GM12875 (cell line): ENCODE results near the gene LBX1.

Source experiments
- H3K4me3 ChIP-seq: one replicate; pipeline ENCODE4 v1.5.1; 2011; ENCODE audit warnings: low read depth, low read length, control low read depth
- TF ChIP-seq, protein P1 (sequence below): IDR thresholded peaks from 2 replicates; pipeline ENCODE4 v1.5.1; 2011; ENCODE audit warnings: low read depth, mild to moderate bottlenecking, control low read depth, inconsistent platforms, low read length, moderate library complexity, borderline replicate concordance; ENCODE audit not compliant: insufficient read depth

The LBX1 gene

DNA sequence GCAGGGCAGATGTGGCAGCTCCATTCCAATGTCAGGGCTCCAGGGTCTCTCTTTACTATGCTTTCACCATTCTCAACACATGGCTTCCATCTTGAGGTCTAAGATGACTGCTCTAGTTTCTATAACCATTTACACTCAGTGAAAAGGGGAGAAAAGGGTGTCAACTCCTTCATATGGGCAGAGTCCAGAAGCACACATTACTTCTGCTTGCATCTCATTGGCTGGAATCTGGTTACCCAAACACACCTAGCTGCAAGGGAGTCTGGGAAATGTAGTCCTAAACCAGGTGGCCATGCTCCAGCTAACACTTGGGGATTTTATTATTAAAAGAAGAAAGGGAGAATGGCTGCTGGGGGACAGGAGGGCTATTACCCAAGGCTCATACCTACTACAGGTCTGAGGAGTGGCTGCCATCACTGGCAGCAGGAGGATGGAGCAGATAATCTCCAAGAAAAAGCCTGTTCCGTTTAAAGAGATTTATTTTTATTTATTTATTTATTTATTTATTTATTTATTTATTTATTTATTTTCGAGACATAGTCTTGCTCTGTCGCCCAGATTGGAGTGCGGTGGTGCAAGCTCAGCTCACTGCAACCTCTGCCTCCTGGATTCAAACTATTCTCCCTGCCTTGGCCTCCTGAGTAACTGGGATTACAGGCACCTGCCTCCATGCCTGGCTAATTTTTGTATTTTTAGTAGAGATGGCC is 29.1 kb upstream of the LBX1 start:
- TF ChIP-seq, protein P1, sequence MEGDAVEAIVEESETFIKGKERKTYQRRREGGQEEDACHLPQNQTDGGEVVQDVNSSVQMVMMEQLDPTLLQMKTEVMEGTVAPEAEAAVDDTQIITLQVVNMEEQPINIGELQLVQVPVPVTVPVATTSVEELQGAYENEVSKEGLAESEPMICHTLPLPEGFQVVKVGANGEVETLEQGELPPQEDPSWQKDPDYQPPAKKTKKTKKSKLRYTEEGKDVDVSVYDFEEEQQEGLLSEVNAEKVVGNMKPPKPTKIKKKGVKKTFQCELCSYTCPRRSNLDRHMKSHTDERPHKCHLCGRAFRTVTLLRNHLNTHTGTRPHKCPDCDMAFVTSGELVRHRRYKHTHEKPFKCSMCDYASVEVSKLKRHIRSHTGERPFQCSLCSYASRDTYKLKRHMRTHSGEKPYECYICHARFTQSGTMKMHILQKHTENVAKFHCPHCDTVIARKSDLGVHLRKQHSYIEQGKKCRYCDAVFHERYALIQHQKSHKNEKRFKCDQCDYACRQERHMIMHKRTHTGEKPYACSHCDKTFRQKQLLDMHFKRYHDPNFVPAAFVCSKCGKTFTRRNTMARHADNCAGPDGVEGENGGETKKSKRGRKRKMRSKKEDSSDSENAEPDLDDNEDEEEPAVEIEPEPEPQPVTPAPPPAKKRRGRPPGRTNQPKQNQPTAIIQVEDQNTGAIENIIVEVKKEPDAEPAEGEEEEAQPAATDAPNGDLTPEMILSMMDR = no peak
- H3K4me3 ChIP-seq = no peak overlapping the region

DNA sequence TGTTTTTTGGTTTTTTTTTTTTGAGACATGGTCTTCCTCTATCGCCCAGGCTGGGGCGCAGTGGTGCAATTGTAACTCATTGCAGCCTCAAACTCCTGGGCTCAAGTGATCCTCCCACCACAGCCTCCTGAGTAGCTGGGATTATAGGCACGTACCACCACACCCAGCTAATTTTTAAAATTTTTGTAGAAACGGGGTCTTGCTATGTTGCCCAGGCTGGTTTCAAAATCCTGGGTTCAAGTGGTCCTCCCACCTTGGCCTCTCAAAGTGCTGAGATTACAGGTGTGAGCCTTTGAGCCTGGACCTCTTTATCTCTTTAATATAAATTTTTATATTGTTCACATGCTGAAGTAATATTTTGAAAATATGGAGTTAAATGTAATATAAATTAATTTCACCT is 28.2 kb upstream of the LBX1 start:
- TF ChIP-seq, protein P1 = no peak
- no peak overlapping the region for H3K4me3 ChIP-seq

DNA sequence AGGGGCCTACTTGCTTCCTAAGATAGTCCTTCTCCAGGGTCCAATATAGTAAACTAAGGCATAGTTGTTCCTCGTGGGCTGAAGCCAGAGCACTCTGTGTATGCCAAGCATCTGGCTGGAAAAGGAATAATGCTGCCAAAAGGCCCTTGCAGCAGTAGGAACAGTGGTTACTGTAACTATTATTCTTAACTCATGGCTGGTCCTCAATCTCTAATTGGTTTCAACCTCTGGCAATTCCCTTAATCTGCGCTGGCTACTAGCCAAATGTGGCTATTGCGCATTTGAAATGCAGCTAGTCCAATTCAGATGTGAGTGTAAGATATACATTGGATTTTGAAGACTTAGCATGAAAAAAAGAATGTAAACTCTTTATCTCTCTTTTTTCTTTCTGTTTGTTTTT is 27.8 kb upstream of the LBX1 start:
- TF ChIP-seq, protein P1 = no peak
- no peak overlapping the region for H3K4me3 ChIP-seq

DNA sequence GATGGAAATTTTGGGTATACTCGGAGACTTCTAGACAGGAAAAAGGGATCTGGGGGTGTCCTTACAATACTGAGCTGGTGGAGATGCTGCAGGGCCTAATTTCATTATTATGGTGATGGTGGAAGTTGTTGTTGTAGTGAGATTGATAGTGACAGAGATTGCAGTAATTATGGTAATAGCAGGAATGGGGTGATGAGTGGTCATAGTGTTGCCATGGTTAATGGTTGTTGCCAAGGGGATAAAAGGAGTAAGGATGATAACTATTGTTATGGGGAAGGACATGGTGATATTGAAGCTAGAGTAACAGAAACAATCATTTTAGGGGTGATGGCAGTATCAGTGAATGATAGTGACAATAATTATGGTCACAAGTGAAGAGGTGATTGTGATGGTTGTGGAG is 27.1 kb upstream of the LBX1 start:
- H3K4me3 ChIP-seq = no peak overlapping the region
- TF ChIP-seq, protein P1 = no peak

DNA sequence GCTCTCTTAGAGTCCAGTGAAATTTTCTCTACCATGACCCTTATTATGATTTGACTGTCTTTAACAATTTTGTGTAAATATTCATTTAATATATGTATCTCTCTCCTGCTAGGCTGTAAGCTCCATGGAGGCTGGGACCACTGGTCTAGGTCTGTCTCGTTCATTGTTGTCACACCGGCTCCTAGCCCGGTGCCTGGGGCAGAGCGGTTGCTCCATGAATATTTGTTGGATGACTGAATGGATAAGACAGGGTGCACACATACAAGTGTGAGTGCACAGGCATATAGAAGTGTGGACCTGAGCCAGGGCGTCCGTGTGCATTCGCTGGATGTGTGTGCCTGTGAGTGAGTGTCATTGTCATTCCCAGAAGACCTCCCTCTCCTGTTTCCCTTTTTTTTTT is 20.9 kb upstream of the LBX1 start:
- no peak overlapping the region for H3K4me3 ChIP-seq
- TF ChIP-seq, protein P1 = no peak

DNA sequence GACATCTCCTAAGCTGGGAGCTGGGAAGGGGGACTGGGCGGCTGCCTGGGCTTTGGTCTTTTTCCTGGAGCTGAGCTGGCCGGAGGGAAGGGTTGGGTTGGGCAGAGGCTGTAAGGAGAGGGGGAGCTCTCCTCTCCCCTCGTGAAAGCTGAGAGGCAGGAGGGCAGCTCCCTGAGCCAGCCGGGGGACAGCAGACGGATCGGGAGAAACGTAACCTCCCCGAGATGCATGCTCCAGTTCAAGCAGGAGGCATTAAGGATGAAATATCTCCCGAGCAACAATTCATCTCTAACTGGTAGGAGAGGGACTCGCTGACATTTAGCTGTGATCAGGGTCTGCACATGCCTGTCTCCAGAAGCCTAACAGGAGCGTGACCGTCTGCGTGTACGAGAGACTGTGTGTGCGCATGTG is 19.9 kb upstream of the LBX1 start:
- TF ChIP-seq, protein P1 = no peak
- no peak overlapping the region for H3K4me3 ChIP-seq

DNA sequence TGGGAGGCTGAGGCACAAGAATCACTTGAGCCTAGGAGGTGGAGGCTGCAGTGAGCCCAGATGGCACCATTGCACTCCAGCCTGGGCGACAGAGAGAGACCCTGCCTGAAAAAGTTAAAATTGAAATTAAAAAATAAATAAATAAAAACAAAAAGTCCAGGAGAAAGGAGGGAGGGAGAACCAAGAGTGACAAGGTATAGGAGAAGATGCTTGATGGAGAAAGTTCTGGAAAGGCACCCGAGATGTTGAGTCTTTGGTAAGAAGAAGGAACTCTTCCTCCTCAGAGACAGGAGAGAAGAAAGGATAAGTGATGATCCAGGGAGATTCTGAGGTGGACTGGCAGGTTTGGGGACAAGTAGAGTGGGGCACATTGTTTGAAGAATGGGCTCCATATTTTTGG is 17.4 kb upstream of the LBX1 start:
- TF ChIP-seq, protein P1 = no peak
- H3K4me3 ChIP-seq = no peak overlapping the region
